ENCODE data around the gene TCF3.

Gene TCF3

GRCh38 chr19:1593501-1593772, 59.0 kb downstream of the TCF3 start:
- TF ChIP-seq CTCF (conservative IDR thresholded peaks at IDR 0.05; ENCODE audit: low read length) (no peak), EZH2phosphoT487 (IDR thresholded peaks at IDR 0.05; ENCODE audit: borderline replicate concordance) (no peak)
- peaks cover 15% of the 10 kb centered on the region; the same call in 1 of the 2 replicates for H3K36me3 ChIP-seq (ENCODE audit: insufficient read depth, low read length)
- H3K9ac ChIP-seq (ENCODE audit: low read depth, low read length, poor library complexity, severe bottlenecking): peak overlapping the region; percentile 82
- H3K9me3 ChIP-seq (ENCODE audit: insufficient read depth, low read depth, low read length): no peaks in the 10 kb centered on the region
- no peaks in the 10 kb centered on the region for H3K9me2 ChIP-seq (replicated peaks; ENCODE audit: low read depth, low read length)
- H3F3A ChIP-seq (ENCODE audit: low read depth): peaks cover 3% of the 10 kb centered on the region; the same call in 1 of the 2 replicates
- peak overlapping the region; percentile 83 for H3K4me2 ChIP-seq (ENCODE audit: low read depth, low read length, poor library complexity, severe bottlenecking)
- H4K20me1 ChIP-seq (ENCODE audit: insufficient read depth, low read length, poor library complexity, severe bottlenecking): peaks cover 29% of the 10 kb centered on the region
- peaks cover 8% of the 10 kb centered on the region for H3K27me3 ChIP-seq (ENCODE audit: insufficient read depth, low read length, poor library complexity, severe bottlenecking)
- H3K4me1 ChIP-seq (ENCODE audit: insufficient read depth, low read length, poor library complexity, severe bottlenecking): peaks cover 16% of the 10 kb centered on the region
- no peak overlapping the region for H2AFZ ChIP-seq (ENCODE audit: low read length)
- peaks cover 37% of the 10 kb centered on the region for H3K79me2 ChIP-seq (ENCODE audit: insufficient read depth, low read length)
- H3K4me3 ChIP-seq (ENCODE audit: low read length, poor library complexity, severe bottlenecking): peak overlapping the region; percentile 77

- Histone ChIP-seq H3K4me3 (ENCODE audit: low read length, poor library complexity, severe bottlenecking) (peak within 1 kb of the TSS; percentile 94), H3K4me2 (ENCODE audit: low read depth, low read length, poor library complexity, severe bottlenecking) (peak within 1 kb of the TSS; percentile 93), H2AFZ (ENCODE audit: low read length) (peak within 1 kb of the TSS; percentile 78), H3K36me3 (ENCODE audit: insufficient read depth, low read length) (peaks cover 14% of the 10 kb centered on the region; the same call in 1 of the 2 replicates), H3K9ac (ENCODE audit: low read depth, low read length, poor library complexity, severe bottlenecking) (peak within 1 kb of the TSS; percentile 100), H3K9me2 (replicated peaks; ENCODE audit: low read depth, low read length) (no peaks in the 10 kb centered on the region), H3K79me2 (ENCODE audit: insufficient read depth, low read length) (peaks cover 42% of the 10 kb centered on the region), H3F3A (ENCODE audit: low read depth) (peaks cover 3% of the 10 kb centered on the region; the same call in 1 of the 2 replicates), H3K4me1 (ENCODE audit: insufficient read depth, low read length, poor library complexity, severe bottlenecking) (peaks cover 16% of the 10 kb centered on the region), H3K9me3 (ENCODE audit: insufficient read depth, low read depth, low read length) (no peaks in the 10 kb centered on the region), H4K20me1 (ENCODE audit: insufficient read depth, low read length, poor library complexity, severe bottlenecking) (peaks cover 29% of the 10 kb centered on the region), H3K27me3 (ENCODE audit: insufficient read depth, low read length, poor library complexity, severe bottlenecking) (peaks cover 8% of the 10 kb centered on the region)
- TF ChIP-seq EZH2phosphoT487 (IDR thresholded peaks at IDR 0.05; ENCODE audit: borderline replicate concordance) (no peak), CTCF (conservative IDR thresholded peaks at IDR 0.05; ENCODE audit: low read length) (no peak)
Observed at GRCh38 chr19:1592755-1593500, 59.5 kb downstream of the TCF3 start, which contains the start of gene MBD3. TSS of gene MBD3 (minus strand) at chr19:1592865. CDS start at chr19:1592631, 234 bp downstream.

GRCh38 chr19:1592024-1592754, 60.2 kb downstream of the TCF3 start:
- Histone ChIP-seq H3K4me1 (ENCODE audit: insufficient read depth, low read length, poor library complexity, severe bottlenecking) (peaks cover 16% of the 10 kb centered on the region), H3K36me3 (ENCODE audit: insufficient read depth, low read length) (peaks cover 6% of the 10 kb centered on the region; the same call in 1 of the 2 replicates), H3K4me2 (ENCODE audit: low read depth, low read length, poor library complexity, severe bottlenecking) (peak overlapping the region; percentile 93), H2AFZ (ENCODE audit: low read length) (no peak overlapping the region), H3K4me3 (ENCODE audit: low read length, poor library complexity, severe bottlenecking) (peak overlapping the region; percentile 94), H3K9me2 (replicated peaks; ENCODE audit: low read depth, low read length) (no peaks in the 10 kb centered on the region), H3K27me3 (ENCODE audit: insufficient read depth, low read length, poor library complexity, severe bottlenecking) (peaks cover 8% of the 10 kb centered on the region), H4K20me1 (ENCODE audit: insufficient read depth, low read length, poor library complexity, severe bottlenecking) (peaks cover 34% of the 10 kb centered on the region), H3K79me2 (ENCODE audit: insufficient read depth, low read length) (peaks cover 49% of the 10 kb centered on the region), H3K9ac (ENCODE audit: low read depth, low read length, poor library complexity, severe bottlenecking) (peak overlapping the region; percentile 100), H3F3A (ENCODE audit: low read depth) (peaks cover 3% of the 10 kb centered on the region; the same call in 1 of the 2 replicates), H3K9me3 (ENCODE audit: insufficient read depth, low read depth, low read length) (no peaks in the 10 kb centered on the region)
- TF ChIP-seq EZH2phosphoT487 (IDR thresholded peaks at IDR 0.05; ENCODE audit: borderline replicate concordance) (no peak), CTCF (conservative IDR thresholded peaks at IDR 0.05; ENCODE audit: low read length) (no peak)
